Measurements from ENCODE around the gene THTPA. TPM values are rescaled to one million over a fixed set of nuclear protein-coding genes. Genes with fewer than 3 reads are reported as not detected.
"Not testable (repeated sequence)": the region's sequence is repeated elsewhere in the genome, so short reads cannot be mapped to it uniquely, and the experiment has no call there.

The THTPA gene
- total RNA-seq, 4 donors from 2014 or later: 2.8 to 10.9 (median 10.7) TPM

GRCh38 chr14:23604675-23605170, 48.7 kb downstream of the THTPA start:
- intact Hi-C loops (cut with DNase I; ENCODE audit: low total_unique reads): no loop called here
- TF ChIP-seq CTCF (IDR thresholded peaks at IDR 0.05): no peak
- TF ChIP-seq POLR2A (IDR thresholded peaks at IDR 0.05): no peak
- no peak overlapping the region for H3K4me3 ChIP-seq (ENCODE audit: low read depth, poor library complexity, severe bottlenecking)
- DNase-seq (ENCODE audit: low spot score in 2 of 2): no peak
- WGBS, 2 donors: 69 to 86% methylated on average over 3 of the region's 3 CpGs

GRCh38 chr14:23605931-23606585, 50.0 kb downstream of the THTPA start:
- DNase-seq (ENCODE audit: low spot score in 2 of 2): no peak
- WGBS, 2 donors: 66 to 70% methylated on average over 6 of the region's 6 CpGs
- TF ChIP-seq CTCF (IDR thresholded peaks at IDR 0.05) (no peak), POLR2A (IDR thresholded peaks at IDR 0.05) (no peak)
- no peak overlapping the region for H3K4me3 ChIP-seq (ENCODE audit: low read depth, poor library complexity, severe bottlenecking)
- intact Hi-C loops (cut with DNase I; ENCODE audit: low total_unique reads): no loop called here

DNA sequence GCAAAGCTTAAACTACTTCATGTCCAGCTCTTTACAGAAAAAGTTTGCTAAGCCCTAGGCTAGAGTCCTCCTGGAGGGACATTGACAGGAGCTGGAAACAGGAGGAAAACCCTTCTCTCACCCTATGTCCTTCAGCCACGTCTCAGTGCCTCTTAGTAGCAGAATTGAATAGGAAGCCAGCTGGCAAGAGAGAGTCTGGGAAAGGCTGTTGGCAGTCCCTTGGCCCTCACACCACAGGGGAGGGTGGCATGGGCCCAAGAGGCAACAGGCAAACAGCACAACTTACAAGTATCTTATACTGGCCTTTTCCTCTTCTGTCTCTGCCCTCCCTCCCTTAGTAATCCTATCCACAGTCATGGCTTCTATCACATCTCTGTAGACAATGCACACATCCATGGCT, 52.4 kb downstream of the THTPA start:
- intact Hi-C loops (cut with DNase I; ENCODE audit: low total_unique reads): no loop called here
- TF ChIP-seq CTCF (IDR thresholded peaks at IDR 0.05) (no peak), POLR2A (IDR thresholded peaks at IDR 0.05) (no peak)
- no peak for DNase-seq (ENCODE audit: low spot score in 2 of 2)
- 13 to 24% methylated on average over 1 of the region's 1 CpG for WGBS, 2 donors
- no peak overlapping the region for H3K4me3 ChIP-seq (ENCODE audit: low read depth, poor library complexity, severe bottlenecking)

DNA sequence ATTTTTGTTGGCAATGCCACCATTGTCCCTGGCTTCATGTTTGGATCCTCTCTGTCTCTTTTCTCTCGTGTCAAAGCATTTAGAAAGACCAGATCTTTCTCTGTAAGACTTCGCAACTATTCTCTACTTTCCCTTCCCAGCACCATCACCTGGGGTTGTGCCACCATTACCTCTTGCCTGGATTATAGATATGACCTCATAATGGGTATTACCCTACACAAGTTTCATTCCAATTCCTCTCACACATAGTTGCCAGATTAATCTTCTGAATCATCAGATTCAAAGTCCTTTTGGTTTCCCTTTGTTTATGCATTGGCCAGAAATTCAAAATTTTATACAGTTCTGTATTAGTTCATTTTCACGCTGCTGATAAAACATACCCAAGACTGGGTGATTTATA, 52.9 kb downstream of the THTPA start:
- TF ChIP-seq CTCF (IDR thresholded peaks at IDR 0.05) (no peak), POLR2A (IDR thresholded peaks at IDR 0.05) (no peak)
- no peak overlapping the region for H3K4me3 ChIP-seq (ENCODE audit: low read depth, poor library complexity, severe bottlenecking)
- intact Hi-C loops (cut with DNase I; ENCODE audit: low total_unique reads): no loop called here
- no peak for DNase-seq (ENCODE audit: low spot score in 2 of 2)
- 85 to 91% methylated on average over 3 of the region's 3 CpGs for WGBS, 2 donors

- 61 to 64% methylated on average over 7 of the region's 7 CpGs for WGBS, 2 donors
- TF ChIP-seq CTCF (IDR thresholded peaks at IDR 0.05): peak in 1 of 3 donors; percentile 21
- H3K4me3 ChIP-seq (ENCODE audit: low read depth, poor library complexity, severe bottlenecking); intact Hi-C loops (cut with DNase I; ENCODE audit: low total_unique reads): not testable (repeated sequence)
- peak in 1 of 2 donors; percentile 54 for DNase-seq (ENCODE audit: low spot score in 2 of 2)
Observed at GRCh38 chr14:23609411-23610089, 53.5 kb downstream of the THTPA start.

Other genes with a start within 250 kb of the THTPA start
- 10 to 100 TPM; 41.5 to 72.2 (median 68.3) TPM for gene BCL2L2, start 249.4 kb upstream of the THTPA start, total RNA-seq
- 10 to 100 TPM; 25.5 to 65.8 (median 39.9) TPM for gene PABPN1, start 234.8 kb upstream of the THTPA start, total RNA-seq
- 10 to 100 TPM; 16.1 to 33.0 (median 17.9) TPM for gene SLC22A17, start 203.4 kb upstream of the THTPA start, total RNA-seq
- 10 to 100 TPM; 38.7 to 73.2 (median 53.5) TPM for gene EFS, start 191.1 kb upstream of the THTPA start, total RNA-seq
- not detected for gene IL25, start 183.5 kb upstream of the THTPA start, total RNA-seq
- gene CMTM5, start 179.2 kb upstream of the THTPA start, total RNA-seq: under 1 TPM in 2 of 4 donors, not detected in 2; 0.38 to 0.58 TPM
- under 1 TPM in 1 of 4 donors, not detected in 3; 0.20 TPM for gene MYH6, start 148.0 kb upstream of the THTPA start, total RNA-seq
- gene MYH7, start 120.6 kb upstream of the THTPA start, total RNA-seq: under 1 TPM in 3 of 4 donors, not detected in 1; 0.06 to 0.13 (median 0.08) TPM
- gene NGDN, start 86.6 kb upstream of the THTPA start, total RNA-seq: 10 to 100 TPM; 34.0 to 41.7 (median 37.3) TPM
- gene ZFHX2, start 4.5 kb upstream of the THTPA start, total RNA-seq: under 1 TPM; 0.19 to 0.49 (median 0.27) TPM
- 100 to 1,000 TPM; 113 to 206 (median 141) TPM for gene AP1G2, start 11.5 kb downstream of the THTPA start, total RNA-seq
- gene JPH4, start 22.5 kb downstream of the THTPA start, total RNA-seq: 1 to 10 TPM in 3 of 4 donors, under 1 TPM in 1; 0.34 to 3.6 (median 1.4) TPM
- gene DHRS2, start 80.1 kb downstream of the THTPA start, total RNA-seq: 1 to 10 TPM in 2 of 4 donors, not detected in 2; 1.9 to 6.0 TPM